Measurements from ENCODE around the gene KAT6B.

DNA sequence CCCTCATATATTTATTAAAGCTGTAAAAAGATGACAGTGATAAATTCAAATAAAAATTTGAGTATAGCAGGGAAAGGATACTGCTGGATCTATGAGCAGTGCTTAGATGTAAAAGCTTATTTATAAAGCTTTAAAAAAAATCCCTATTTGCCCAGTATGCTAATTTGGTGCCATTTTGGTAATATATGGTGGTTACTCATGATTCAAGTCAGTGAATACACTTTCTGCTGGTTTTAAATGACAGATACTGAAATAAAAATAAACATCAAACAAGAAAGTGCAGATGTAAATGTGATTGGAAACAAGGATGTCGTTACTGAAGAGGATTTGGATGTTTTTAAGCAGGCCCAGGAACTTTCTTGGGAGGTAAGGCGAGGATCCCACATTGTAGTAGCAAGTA, 150.7 kb downstream of the KAT6B start:
- no peak for TF ChIP-seq EP300 (IDR thresholded peaks at IDR 0.05; ENCODE audit: borderline replicate concordance in 1 of 2, control insufficient read depth in 1 of 2, low read depth in 2 of 2, low read length in 2 of 2)
- no peak for TF ChIP-seq MYC (IDR thresholded peaks at IDR 0.05; ENCODE audit: insufficient read depth, insufficient read length, insufficient replicate concordance, low read length, severe bottlenecking)
